22Rv1 (cell line): ENCODE measurements around the gene CLDN18.

Experiments used
- ZFX ChIP-seq: fragments of 450-650 bp; IDR thresholded peaks from 2 replicates; pipeline ENCODE4 v1.6.1; 2017; ENCODE audit warnings: antibody characterized with exemption, borderline replicate concordance
- TF ChIP-seq, protein P1 (sequence below): fragments of 450-650 bp; IDR thresholded peaks from 2 replicates; pipeline ENCODE4 v1.5.1; 2017; ENCODE audit warnings: mild to moderate bottlenecking

DNA sequence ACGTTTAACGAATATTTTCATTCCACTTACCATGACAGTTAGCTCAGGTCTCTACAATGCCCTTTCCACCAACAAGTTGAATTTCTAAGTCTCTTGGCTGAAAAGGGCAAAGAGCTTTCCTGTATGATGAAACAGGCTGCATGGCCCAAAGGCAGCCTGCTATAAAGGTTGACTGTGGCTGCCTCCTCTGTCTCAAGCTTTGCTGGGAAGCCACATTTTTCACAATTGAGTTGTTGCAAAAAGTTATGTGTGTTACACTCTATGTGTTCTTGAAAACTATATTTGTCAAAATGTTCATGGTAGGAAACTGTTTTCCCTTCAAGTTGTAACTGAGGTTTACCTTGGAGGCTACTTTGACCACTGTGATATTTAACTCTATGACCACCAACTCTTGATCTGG is 56.0 kb downstream of the CLDN18 start:
- TF ChIP-seq, protein P1, sequence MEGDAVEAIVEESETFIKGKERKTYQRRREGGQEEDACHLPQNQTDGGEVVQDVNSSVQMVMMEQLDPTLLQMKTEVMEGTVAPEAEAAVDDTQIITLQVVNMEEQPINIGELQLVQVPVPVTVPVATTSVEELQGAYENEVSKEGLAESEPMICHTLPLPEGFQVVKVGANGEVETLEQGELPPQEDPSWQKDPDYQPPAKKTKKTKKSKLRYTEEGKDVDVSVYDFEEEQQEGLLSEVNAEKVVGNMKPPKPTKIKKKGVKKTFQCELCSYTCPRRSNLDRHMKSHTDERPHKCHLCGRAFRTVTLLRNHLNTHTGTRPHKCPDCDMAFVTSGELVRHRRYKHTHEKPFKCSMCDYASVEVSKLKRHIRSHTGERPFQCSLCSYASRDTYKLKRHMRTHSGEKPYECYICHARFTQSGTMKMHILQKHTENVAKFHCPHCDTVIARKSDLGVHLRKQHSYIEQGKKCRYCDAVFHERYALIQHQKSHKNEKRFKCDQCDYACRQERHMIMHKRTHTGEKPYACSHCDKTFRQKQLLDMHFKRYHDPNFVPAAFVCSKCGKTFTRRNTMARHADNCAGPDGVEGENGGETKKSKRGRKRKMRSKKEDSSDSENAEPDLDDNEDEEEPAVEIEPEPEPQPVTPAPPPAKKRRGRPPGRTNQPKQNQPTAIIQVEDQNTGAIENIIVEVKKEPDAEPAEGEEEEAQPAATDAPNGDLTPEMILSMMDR: no peak
- no peak for TF ChIP-seq ZFX
